NOMO-1 (cell line): ENCODE data around the gene HSFY1.
"Not testable (repeated sequence)": the region's sequence is repeated elsewhere in the genome, so short reads cannot be mapped to it uniquely, and the experiment has no call there.

ENCODE experiments used
- DNase-seq, 2 experiments: peaks; one replicate each; lab custom pipeline; 2025; ENCODE audit not compliant: unreplicated experiment in 2 of 2; lab: John Stamatoyannopoulos, UW

HSFY1 gene, protein sequence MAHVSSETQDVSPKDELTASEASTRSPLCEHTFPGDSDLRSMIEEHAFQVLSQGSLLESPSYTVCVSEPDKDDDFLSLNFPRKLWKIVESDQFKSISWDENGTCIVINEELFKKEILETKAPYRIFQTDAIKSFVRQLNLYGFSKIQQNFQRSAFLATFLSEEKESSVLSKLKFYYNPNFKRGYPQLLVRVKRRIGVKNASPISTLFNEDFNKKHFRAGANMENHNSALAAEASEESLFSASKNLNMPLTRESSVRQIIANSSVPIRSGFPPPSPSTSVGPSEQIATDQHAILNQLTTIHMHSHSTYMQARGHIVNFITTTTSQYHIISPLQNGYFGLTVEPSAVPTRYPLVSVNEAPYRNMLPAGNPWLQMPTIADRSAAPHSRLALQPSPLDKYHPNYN

DNA sequence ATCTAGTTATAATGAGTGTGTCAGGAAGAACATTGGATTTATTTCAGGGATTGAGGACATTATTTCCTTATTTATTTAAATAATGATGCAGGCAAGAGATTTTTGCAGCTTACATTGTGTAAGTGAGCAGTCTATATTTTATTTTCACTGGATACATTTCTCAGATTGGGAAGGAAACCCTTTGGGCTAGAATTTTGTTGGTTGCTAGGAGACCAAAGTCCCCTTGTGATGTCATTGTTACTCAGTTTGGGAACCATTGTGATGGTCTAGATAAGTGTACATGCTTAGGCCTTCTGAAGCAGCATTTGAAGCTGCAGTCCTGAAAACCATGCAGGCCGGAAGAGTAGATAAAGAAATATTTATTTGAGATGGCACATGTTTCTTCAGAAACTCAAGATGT is at the start of gene HSFY1:
Gene HSFY1, plus strand, starts transcription at position 301 of the 400 bp plus-strand sequence. Its CDS starts 68 bp downstream, at position 369.
- not testable (repeated sequence) for DNase-seq

DNA sequence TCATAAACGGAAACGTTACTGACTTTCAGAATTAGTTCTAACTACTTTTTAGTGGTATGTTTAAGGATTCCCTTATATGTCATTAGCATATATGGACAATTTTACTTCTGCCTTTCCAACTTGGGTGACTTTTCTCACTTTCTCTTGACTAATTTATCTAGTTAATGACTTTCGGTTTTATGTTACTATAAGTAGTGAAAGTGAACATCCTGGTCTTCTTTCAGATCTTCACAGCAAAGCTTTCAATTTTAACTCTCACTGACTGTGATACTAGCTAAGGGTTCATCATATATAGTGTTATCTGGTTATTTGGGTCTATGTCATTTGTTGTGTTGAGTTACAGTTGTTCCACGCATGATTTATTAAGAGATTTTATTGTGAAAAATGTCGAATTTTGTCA is 42.3 kb upstream of the HSFY1 start:
- not testable (repeated sequence) for DNase-seq

DNA sequence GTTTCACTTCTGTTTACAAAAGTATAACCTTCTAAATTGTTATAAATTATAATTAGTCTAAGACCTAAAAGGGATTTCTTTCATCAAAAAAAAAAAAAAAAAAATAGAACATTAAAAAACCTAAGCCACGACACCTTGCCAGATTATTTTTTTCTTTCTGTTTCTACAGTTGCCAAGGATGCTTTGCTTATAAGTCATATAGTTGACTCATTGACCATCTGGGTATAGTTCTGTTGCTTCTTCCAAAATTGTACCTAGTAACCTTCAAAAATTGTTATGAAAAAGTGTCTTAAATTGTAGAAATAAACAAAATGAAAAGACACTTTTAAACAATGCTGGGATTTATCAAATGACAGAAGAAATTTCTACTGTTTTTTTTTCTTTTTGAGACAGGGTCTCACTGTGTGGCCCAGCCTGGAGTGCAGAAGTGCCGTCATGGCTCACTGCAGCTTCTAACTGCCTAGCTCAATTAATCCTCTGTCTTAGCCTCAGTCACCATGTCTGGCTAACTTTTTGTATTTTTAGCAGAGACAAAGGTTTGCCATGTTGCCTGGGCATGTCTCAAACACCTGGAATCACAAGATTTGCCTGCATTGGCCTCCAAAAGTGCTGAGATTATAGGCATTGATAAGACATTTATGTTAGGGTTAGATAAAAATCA is 15.4 kb upstream of the HSFY1 start:
- DNase-seq = not testable (repeated sequence)

DNA sequence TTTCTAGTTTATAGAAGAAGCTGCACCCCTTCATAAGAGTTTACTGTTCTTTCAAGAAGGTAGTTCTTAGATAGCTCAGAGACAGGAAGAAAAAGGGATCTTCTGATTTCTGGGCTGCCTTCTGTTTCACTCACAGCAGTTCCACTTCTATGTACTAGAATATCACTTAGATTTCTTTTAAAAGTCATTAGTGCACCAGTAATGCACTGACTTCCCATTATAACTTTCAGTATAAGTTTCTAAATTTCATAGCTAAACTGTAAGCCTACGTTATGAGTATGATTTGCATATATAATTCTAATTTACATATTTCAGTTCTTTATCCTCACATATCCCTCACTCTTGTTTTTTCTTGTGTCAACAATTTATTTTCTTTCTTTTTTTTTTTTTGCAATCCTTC is 7.6 kb upstream of the HSFY1 start:
- DNase-seq = not testable (repeated sequence)

DNA sequence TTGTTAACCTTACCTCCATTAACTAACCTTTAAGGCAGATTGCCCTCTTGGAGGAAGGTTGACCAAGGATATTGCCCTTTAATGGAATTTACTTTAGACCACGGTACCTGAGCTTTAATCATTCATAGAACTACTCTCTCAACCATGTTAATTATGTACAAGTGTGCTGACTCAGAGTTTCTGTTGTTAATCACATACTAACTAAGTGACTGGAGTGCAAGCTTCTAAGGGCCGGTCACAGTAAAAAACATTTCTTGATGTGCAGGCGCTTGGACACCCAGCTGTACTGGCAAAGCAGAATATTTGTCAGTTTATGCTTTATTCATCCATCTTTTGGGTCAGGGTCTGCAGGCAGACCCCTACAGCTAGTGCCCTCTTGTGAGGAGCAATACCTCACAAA is 6.6 kb downstream of the HSFY1 start:
- DNase-seq = not testable (repeated sequence)

DNA sequence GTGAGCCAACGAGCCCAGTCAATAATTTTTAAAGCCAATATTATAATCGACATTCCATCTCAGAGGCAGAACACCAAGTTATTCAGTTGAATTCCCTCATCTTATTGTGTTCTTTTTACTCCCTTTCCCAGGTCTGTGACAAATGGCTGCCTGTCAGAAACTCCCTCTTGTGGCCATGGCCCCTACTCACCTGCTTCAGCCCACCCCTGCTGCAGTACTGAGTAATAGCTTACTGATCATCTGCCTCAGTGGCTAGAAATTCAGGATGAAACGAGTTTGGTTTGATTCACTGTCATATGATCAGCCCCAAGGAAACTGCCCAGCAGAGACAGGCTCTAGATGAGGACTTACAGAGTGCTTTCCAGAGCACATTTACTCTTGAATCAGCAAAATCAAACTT is 19.4 kb downstream of the HSFY1 start:
- DNase-seq = not testable (repeated sequence)
